GM18907 (cell line): ENCODE results near the gene ADPRH.
A peak's percentile ranks its signal among the peaks of the same experiment; 100 is the strongest.
"Not testable (repeated sequence)": the region's sequence is repeated elsewhere in the genome, so short reads cannot be mapped to it uniquely, and the experiment has no call there.

Experiments used
- ATAC-seq: cut with Tn5 transposase; IDR thresholded peaks from one replicate; pipeline ENCODE4 v1.9.1; 2021; ENCODE audit warnings: mild to moderate bottlenecking, moderate library complexity; ENCODE audit not compliant: unreplicated experiment

ADPRH gene

GRCh38 chr3:119579366-119580066 is at the start of gene ADPRH:
Gene ADPRH (plus strand): TSS chr3:119579492. CDS start chr3:119582170, 2,678 bp downstream.
- ATAC-seq, result peak; percentile 72

- no peak for ATAC-seq
Observed at GRCh38 chr3:119529883-119530282, 49.4 kb upstream of the ADPRH start.

DNA sequence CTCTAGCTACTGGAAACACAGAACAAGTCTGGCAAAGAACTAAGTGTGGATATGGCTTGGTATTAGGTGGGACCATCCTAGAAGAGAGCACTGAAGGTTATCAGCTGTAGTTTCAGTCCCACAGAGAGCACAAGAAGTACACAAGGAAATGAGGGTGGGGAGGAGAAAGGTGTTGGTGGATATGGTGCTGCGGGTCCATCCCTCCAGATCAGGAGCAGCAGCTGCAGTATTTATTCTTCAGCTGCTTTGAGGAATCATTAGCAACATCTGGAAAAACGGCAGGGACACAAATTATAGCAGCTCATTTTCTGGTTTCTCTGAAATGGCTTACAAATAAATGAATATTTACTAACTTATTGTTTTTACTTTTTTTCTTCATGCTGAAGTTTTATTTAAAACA is 48.8 kb upstream of the ADPRH start:
- ATAC-seq, result no peak

DNA sequence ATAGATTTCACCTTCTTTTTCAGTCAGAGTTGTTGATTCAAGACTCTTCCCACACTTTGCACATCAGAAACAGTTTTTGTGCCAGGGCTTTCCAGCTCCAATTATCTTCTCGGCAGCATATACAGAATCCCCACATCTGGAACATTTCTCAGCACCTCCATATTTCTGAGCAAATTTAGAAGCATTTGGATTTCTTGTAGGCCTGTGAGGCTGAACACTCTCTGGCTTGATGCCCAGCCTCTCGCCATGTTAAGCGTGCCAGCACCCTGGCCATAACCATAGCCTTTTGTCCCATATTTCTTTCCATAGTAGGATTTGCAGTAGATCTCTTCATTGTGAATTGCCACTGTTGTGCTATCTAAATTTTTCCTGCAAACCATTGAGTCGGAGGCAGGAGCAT is 48.1 kb upstream of the ADPRH start:
- no peak for ATAC-seq

DNA sequence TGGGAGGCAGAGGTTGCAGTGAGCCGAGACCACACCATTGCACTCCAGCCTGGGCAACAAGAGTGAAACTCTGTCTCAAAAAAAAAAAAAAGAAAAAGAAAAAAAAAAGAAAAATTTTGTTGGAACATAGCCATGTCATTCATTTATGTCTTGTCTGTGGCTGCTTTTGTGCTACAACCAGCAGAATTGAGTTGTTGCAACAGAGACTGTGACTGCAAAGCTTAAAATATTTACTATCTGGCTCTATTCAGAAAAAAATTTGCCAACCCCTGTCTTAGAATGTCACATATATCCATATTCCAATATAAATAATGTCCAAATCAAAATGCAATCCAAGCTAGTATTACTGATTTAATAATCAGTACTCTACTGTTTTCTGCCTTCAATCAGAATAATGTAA is 45.0 kb upstream of the ADPRH start:
- ATAC-seq, result no peak

GRCh38 chr3:119536757-119537156 is 42.5 kb upstream of the ADPRH start:
- ATAC-seq, result no peak

DNA sequence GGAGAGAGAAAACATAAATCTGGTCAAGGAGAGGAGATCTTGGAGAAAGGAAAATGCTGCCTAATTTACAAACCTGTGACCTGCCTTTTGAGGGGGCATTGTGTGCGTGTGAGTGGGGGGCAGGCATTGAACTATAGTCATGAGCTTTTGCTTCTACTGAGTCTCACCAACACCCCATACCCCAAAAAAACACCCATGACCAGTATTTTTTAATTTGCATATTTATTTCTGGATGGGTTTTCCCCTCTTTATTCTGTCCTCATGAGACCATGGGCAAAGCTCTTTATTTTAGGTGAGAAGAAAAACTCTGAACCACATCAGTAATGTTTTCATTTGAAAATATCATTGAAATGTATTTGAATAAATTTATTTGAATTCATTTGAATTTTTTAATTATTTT is 40.5 kb upstream of the ADPRH start:
- no peak for ATAC-seq

DNA sequence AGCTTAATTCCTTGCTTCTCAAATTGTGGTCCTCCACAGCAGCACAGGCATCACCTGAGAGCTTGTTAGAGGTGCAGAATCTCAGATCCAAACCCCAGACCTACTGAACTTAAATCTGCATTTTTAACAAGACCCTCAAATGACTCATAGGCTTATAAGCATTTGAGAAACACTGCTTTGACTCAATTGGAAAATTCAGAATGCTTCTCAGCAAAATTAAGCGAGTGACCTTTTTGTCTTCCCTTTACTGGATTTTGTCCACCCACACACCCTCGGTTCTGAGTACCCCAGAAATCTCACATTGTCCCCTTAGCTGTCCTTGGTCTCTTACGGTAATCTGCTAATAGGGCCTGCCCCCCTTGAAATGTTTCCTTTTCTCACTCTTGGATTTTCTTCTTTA is 37.7 kb upstream of the ADPRH start:
- ATAC-seq, result no peak

- ATAC-seq, result peak; percentile 52
Observed at GRCh38 chr3:119542168-119542767, 37.0 kb upstream of the ADPRH start.

DNA sequence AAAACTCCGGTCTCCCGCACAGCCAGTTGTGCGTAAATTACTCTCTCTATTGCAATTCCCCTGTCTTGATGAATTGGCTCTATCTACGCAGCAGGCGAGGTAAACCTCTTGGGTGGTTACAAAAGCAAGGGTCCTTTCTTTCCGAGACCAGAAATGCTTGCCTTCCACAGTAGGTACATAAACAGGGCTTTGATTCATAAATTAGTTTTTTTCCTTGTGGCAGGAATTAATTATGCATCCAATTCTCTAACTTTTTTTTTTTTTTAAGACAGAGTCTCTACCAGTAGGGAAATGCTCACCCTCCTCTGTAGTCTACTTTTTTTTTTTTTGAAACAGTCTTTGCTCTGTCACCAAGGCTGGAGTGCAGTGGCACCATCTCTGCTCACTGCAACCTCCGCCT is 36.1 kb upstream of the ADPRH start:
- ATAC-seq, result no peak

DNA sequence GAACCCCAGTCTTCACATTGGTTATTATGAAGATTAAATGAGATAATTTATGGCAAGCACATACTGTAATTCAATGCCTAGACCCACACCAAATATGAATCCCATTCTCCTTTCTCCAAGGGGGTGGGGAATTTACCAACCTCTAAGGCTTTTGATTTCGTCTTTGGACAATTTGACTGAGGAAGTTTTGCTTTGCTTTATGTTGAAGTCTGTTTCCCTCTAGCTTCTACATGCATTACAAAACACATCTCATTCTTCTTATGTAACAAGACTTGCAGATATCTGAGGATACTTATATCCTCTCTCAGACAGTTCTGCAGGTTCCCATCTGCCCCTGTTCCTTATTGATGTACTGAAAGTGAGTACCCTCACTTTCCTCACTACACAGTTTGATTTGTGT is 32.1 kb upstream of the ADPRH start:
- no peak for ATAC-seq

- no peak for ATAC-seq
Observed at GRCh38 chr3:119548341-119548740, 31.0 kb upstream of the ADPRH start.

GRCh38 chr3:119550192-119550910 is 28.9 kb upstream of the ADPRH start:
- ATAC-seq, result peak; percentile 40

DNA sequence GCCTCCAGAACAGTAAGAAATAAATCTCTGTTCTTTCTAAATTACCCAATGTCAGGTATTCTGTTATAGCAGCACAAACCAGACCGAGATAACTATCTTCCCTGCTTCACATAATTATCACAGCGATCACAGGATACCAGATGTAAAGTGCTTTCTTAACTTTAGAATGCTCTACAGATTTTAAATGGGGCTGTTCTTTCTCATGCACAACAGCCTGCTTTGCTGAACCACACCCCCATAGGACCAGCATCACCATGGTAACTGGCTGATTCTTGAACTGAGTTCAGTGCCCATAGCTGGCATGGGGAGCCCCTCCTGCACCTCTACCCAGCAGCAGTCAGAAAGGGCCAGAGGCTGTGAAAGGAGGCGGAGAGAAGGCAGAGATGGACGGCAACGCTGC is 27.7 kb upstream of the ADPRH start:
- ATAC-seq, result no peak

- not testable (repeated sequence) for ATAC-seq
Observed at GRCh38 chr3:119552928-119553327, 26.4 kb upstream of the ADPRH start.

DNA sequence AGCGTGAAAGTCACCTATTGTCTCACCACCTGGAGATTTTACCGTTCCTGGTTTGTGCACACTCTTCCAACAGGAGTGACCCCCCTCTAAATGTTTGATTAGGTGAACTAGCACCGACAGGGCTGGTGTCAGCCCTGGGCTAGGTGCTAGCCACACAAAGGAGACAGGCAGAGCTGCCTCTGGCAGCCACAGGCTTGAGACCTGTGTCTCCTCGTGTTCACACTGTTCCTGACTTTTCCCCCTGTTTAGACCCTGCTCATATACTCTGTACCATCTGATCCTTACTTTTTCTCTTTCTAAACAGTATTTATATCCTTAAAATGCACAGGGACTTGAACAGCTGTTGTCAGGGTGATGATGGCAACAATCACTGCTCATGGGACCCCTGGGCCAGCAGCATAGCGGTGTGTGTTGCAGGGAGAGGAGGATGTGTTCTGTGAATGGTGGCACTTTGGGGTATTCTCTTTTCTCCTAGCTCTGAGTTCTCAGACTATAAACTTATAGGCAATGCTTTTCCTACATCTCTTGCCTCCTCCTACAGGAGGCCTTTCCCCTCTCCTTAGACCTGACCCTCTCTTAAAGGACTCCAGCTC is 25.4 kb upstream of the ADPRH start:
- ATAC-seq, result no peak

DNA sequence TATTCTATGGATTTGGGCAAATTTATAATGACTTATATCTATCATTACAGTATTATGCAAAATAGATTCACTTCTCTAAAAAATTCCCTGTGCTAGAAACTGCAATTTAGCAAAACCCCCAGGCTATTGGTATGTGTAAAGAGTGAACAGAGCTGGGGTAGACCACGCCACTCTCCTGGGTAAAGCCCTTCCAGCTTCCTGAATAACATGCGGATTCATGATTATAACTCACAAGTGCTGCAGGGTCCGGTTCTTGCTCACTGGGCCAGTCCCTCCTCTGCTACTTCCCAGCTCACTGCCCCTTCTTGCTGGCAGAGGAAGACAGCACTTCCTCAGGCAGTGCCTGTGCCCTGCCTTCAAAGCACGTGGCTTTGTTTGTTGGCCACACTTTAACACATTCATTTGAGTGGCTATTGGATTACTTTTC is 24.0 kb upstream of the ADPRH start:
- ATAC-seq, result no peak

DNA sequence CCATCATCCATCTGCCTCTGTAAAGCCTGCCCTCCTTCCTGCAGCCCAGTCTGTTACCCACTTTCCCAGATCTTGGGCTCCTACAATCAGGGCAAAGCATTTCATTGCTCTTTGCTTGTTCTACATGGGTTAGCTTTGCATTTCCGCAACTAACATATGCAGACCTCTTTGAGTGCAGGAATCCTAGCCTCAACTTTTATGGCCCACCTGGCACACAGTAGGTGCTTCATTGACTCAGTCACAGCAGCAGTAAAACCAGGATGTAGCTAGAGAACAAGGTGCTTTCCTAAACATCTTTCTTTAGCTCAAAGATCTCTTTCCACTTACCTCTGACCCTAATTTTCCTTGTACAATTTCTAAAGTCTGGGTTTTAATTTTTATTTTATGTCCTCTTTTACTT is 23.4 kb upstream of the ADPRH start:
- no peak for ATAC-seq

DNA sequence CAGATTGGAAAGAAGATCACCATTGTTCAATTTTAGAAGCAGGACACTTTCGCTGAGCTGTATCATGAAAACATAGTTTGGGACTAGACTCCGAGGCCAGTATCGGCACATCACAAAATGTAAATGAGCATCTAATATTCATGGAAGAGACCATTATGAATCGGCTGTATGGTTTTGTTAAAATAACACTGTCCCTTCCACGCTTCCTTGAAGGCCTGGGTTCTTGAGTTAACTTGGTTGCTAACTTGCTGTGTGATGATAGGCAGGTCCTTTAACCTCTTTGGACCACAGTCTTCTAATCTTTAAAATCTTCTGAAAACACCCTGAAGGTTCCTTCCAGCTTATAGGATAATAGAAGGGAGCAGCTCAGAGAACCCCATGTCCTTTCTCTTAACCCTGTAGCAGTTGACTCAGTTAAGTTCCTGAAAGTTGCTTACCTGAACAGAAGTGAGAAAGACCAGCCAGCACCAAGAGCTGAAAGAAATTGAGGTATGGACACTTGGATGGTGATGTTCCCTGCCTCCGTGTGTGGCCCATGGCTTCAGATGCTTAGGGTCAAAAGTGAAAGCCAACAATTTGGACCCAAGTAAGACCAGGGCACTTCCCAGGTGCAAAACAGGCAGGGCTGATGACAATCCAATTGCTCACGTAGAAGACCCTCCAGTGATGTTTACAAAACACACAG is 22.0 kb upstream of the ADPRH start:
- no peak for ATAC-seq

- no peak for ATAC-seq
Observed at GRCh38 chr3:119557877-119558269, 21.4 kb upstream of the ADPRH start.

DNA sequence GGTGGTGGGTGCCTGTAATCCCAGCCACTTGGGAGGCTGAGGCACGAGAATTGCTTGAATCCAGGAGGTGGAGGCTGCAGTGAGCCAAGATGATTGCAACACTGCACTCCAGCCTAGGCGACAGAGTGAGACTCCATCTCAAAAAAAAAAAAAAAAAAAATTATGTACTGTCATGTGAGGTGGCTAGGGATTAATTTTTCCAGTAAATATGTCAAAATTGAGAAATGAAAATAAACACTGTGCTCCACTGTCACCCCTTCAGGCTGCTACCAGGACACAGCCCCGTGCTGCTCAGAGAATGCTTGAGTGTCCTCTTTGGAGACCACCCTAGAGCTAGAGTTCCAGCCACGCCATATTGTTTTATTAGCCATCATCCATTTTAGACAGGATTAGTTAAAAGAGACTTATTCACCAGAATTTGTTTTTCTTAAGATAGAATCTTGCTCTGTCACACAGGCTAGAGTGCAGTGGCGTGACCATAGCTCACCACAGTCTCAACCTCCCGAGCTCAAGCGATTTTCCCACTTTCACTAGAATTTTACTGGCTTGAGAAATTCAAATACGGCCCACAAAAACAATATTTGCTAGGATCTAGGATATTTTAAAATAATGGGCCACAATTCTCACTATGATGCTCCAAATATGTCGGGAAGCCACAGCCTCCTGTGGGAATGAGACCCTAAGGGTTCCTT is 20.5 kb upstream of the ADPRH start:
- no peak for ATAC-seq
